Muscle of arm (tissue), 12 donors: ENCODE data around the gene RAB24. TPM values are rescaled to one million over a fixed set of nuclear protein-coding genes. Genes with fewer than 3 reads are reported as not detected.

Experiments used
- polyA plus RNA-seq, 12 donors: library from polyadenylated mRNA; unstranded; fragments of 120-200 nt; gene quantifications; one replicate each; pipeline ENCODE4 v1.2.1, GENCODE V29; 2013; ENCODE audit not compliant: insufficient read length in 12 of 12

The RAB24 gene
- polyA plus RNA-seq, 12 donors = 10.1 to 21.6 (median 19.8) TPM; not detected in 1

Other genes with a start within 250 kb of the RAB24 start
- 100 to 1,000 TPM in 9 of 12 donors, 10 to 100 TPM in 2, not detected in 1; 59.0 to 189 (median 128) TPM for gene FGFR4, start 216.8 kb downstream of the RAB24 start, polyA plus RNA-seq
- 10 to 100 TPM in 11 of 12 donors, not detected in 1; 32.9 to 51.7 (median 44.9) TPM for gene NSD1, start 169.9 kb downstream of the RAB24 start, polyA plus RNA-seq
- gene PRELID1, start 80 bp upstream of the RAB24 start, polyA plus RNA-seq = 100 to 1,000 TPM in 1 of 12 donors, 10 to 100 TPM in 10, not detected in 1; 59.2 to 113 (median 68.4) TPM
- gene MXD3, start 8.2 kb upstream of the RAB24 start, polyA plus RNA-seq = 10 to 100 TPM in 11 of 12 donors, not detected in 1; 11.4 to 46.8 (median 14.7) TPM
- 100 to 1,000 TPM in 1 of 12 donors, 10 to 100 TPM in 10, not detected in 1; 55.9 to 123 (median 66.8) TPM for gene LMAN2, start 47.9 kb upstream of the RAB24 start, polyA plus RNA-seq
- gene RGS14, start 54.2 kb upstream of the RAB24 start, polyA plus RNA-seq = 10 to 100 TPM in 10 of 12 donors, 1 to 10 TPM in 1, not detected in 1; 8.2 to 23.6 (median 12.9) TPM
- 1 to 10 TPM in 1 of 12 donors, under 1 TPM in 5, not detected in 6; 0.10 to 1.3 (median 0.14) TPM for gene SLC34A1, start 80.7 kb upstream of the RAB24 start, polyA plus RNA-seq
- not detected for gene PFN3, start 96.9 kb upstream of the RAB24 start, polyA plus RNA-seq
- 1 to 10 TPM in 2 of 12 donors, under 1 TPM in 8, not detected in 2; 0.23 to 1.8 (median 0.39) TPM for gene F12, start 105.8 kb upstream of the RAB24 start, polyA plus RNA-seq
- 10 to 100 TPM in 11 of 12 donors, not detected in 1; 12.4 to 29.0 (median 16.2) TPM for gene GRK6, start 123.0 kb upstream of the RAB24 start, polyA plus RNA-seq
- gene PRR7, start 143.1 kb upstream of the RAB24 start, polyA plus RNA-seq = 1 to 10 TPM in 2 of 12 donors, under 1 TPM in 8, not detected in 2; 0.15 to 2.5 (median 0.47) TPM
- gene DBN1, start 169.9 kb upstream of the RAB24 start, polyA plus RNA-seq = 1,000 to 10,000 TPM in 1 of 12 donors, 100 to 1,000 TPM in 11; 174 to 1,003 (median 222) TPM
- gene PDLIM7, start 193.9 kb upstream of the RAB24 start, polyA plus RNA-seq = 100 to 1,000 TPM in 11 of 12 donors, not detected in 1; 121 to 338 (median 274) TPM
- gene DOK3, start 206.1 kb upstream of the RAB24 start, polyA plus RNA-seq = 10 to 100 TPM in 1 of 12 donors, 1 to 10 TPM in 9, not detected in 2; 4.5 to 14.6 (median 5.4) TPM
- gene DDX41, start 213.2 kb upstream of the RAB24 start, polyA plus RNA-seq = 10 to 100 TPM in 11 of 12 donors, not detected in 1; 39.0 to 68.7 (median 47.5) TPM